Measurements from ENCODE around the gene UMAD1.

Gene UMAD1

GRCh38 chr7:7698930-7699329, 58.4 kb downstream of the UMAD1 start:
- Histone ChIP-seq H3K4me1 (ENCODE audit: insufficient read depth, low read length) (0 out of 2 replicates have a peak, but pooled peaks cover 6% of the 10 kb centered on the region), H3K79me2 (ENCODE audit: insufficient read depth, low read length) (no peaks in the 10 kb centered on the region), H3K27me3 (ENCODE audit: insufficient read depth, low read length, poor library complexity) (no peaks in the 10 kb centered on the region), H3K27ac (ENCODE audit: low read length) (no peak overlapping the region), H3K36me3 (ENCODE audit: insufficient read depth, low read length) (no peaks in the 10 kb centered on the region), H4K20me1 (ENCODE audit: insufficient read depth, low read length) (no peaks in the 10 kb centered on the region), H3K9me3 (ENCODE audit: insufficient read depth, low read length, severe bottlenecking) (no peaks in the 10 kb centered on the region), H3K4me3 (ENCODE audit: low read depth in 1 of 2, low read length in 2 of 2) (no peak overlapping the region), H3K9ac (ENCODE audit: low read depth, low read length) (no peak overlapping the region), H2AFZ (ENCODE audit: low read depth, low read length) (no peak overlapping the region), H3K4me2 (ENCODE audit: insufficient read depth, low read length) (no peak overlapping the region)
- TF ChIP-seq EZH2 (IDR thresholded peaks at IDR 0.05; ENCODE audit: borderline replicate concordance, low read depth, low read length, severe bottlenecking), result no peak
- DNase-seq (no peak), ATAC-seq (ENCODE audit: insufficient read depth, low read depth) (no peak)

- ATAC-seq (ENCODE audit: insufficient read depth, low read depth) (no peak), DNase-seq (no peak)
- Histone ChIP-seq H4K20me1 (ENCODE audit: insufficient read depth, low read length) (no peaks in the 10 kb centered on the region), H2AFZ (ENCODE audit: low read depth, low read length) (no peak overlapping the region), H3K4me1 (ENCODE audit: insufficient read depth, low read length) (0 out of 2 replicates have a peak, but pooled peaks cover 6% of the 10 kb centered on the region), H3K4me3 (ENCODE audit: low read depth in 1 of 2, low read length in 2 of 2) (no peak overlapping the region), H3K9me3 (ENCODE audit: insufficient read depth, low read length, severe bottlenecking) (no peaks in the 10 kb centered on the region), H3K27ac (ENCODE audit: low read length) (no peak overlapping the region), H3K36me3 (ENCODE audit: insufficient read depth, low read length) (no peaks in the 10 kb centered on the region), H3K79me2 (ENCODE audit: insufficient read depth, low read length) (no peaks in the 10 kb centered on the region), H3K27me3 (ENCODE audit: insufficient read depth, low read length, poor library complexity) (no peaks in the 10 kb centered on the region), H3K4me2 (ENCODE audit: insufficient read depth, low read length) (no peak overlapping the region), H3K9ac (ENCODE audit: low read depth, low read length) (no peak overlapping the region)
- TF ChIP-seq CTCF (IDR thresholded peaks at IDR 0.05; ENCODE audit: borderline replicate concordance, extremely low read depth, low read length, poor library complexity, severe bottlenecking) (no peak), EZH2 (IDR thresholded peaks at IDR 0.05; ENCODE audit: borderline replicate concordance, low read depth, low read length, severe bottlenecking) (no peak)
Measured at GRCh38 chr7:7699380-7699779, 58.8 kb downstream of the UMAD1 start.

GRCh38 chr7:7699970-7700369, 59.4 kb downstream of the UMAD1 start:
- H3K27ac ChIP-seq (ENCODE audit: low read length), result no peak overlapping the region
- DNase-seq (no peak), ATAC-seq (ENCODE audit: insufficient read depth, low read depth) (no peak)
- H3K79me2 ChIP-seq (ENCODE audit: insufficient read depth, low read length), result no peaks in the 10 kb centered on the region
- TF ChIP-seq CTCF (IDR thresholded peaks at IDR 0.05; ENCODE audit: borderline replicate concordance, extremely low read depth, low read length, poor library complexity, severe bottlenecking) (no peak), EZH2 (IDR thresholded peaks at IDR 0.05; ENCODE audit: borderline replicate concordance, low read depth, low read length, severe bottlenecking) (no peak)
- no peak overlapping the region for H2AFZ ChIP-seq (ENCODE audit: low read depth, low read length)
- H3K4me1 ChIP-seq (ENCODE audit: insufficient read depth, low read length), result 0 out of 2 replicates have a peak, but pooled peaks cover 6% of the 10 kb centered on the region
- no peak overlapping the region for H3K9ac ChIP-seq (ENCODE audit: low read depth, low read length)
- no peaks in the 10 kb centered on the region for H3K9me3 ChIP-seq (ENCODE audit: insufficient read depth, low read length, severe bottlenecking)
- no peaks in the 10 kb centered on the region for H4K20me1 ChIP-seq (ENCODE audit: insufficient read depth, low read length)
- no peak overlapping the region for H3K4me2 ChIP-seq (ENCODE audit: insufficient read depth, low read length)
- no peaks in the 10 kb centered on the region for H3K27me3 ChIP-seq (ENCODE audit: insufficient read depth, low read length, poor library complexity)
- no peaks in the 10 kb centered on the region for H3K36me3 ChIP-seq (ENCODE audit: insufficient read depth, low read length)
- no peak overlapping the region for H3K4me3 ChIP-seq (ENCODE audit: low read depth in 1 of 2, low read length in 2 of 2)

GRCh38 chr7:7701527-7701926, 61.0 kb downstream of the UMAD1 start:
- H3K4me1 ChIP-seq (ENCODE audit: insufficient read depth, low read length), result peaks cover 7% of the 10 kb centered on the region; the same call in 1 of the 2 replicates
- ATAC-seq (ENCODE audit: insufficient read depth, low read depth) (no peak), DNase-seq (no peak)
- no peak overlapping the region for H3K9ac ChIP-seq (ENCODE audit: low read depth, low read length)
- H3K36me3 ChIP-seq (ENCODE audit: insufficient read depth, low read length), result no peaks in the 10 kb centered on the region
- H4K20me1 ChIP-seq (ENCODE audit: insufficient read depth, low read length), result no peaks in the 10 kb centered on the region
- TF ChIP-seq CTCF (IDR thresholded peaks at IDR 0.05; ENCODE audit: borderline replicate concordance, extremely low read depth, low read length, poor library complexity, severe bottlenecking), result no peak
- no peak for TF ChIP-seq EZH2 (IDR thresholded peaks at IDR 0.05; ENCODE audit: borderline replicate concordance, low read depth, low read length, severe bottlenecking)
- H2AFZ ChIP-seq (ENCODE audit: low read depth, low read length), result no peak overlapping the region
- no peaks in the 10 kb centered on the region for H3K27me3 ChIP-seq (ENCODE audit: insufficient read depth, low read length, poor library complexity)
- H3K27ac ChIP-seq (ENCODE audit: low read length), result no peak overlapping the region
- no peak overlapping the region for H3K4me2 ChIP-seq (ENCODE audit: insufficient read depth, low read length)
- no peak overlapping the region for H3K4me3 ChIP-seq (ENCODE audit: low read depth in 1 of 2, low read length in 2 of 2)
- H3K79me2 ChIP-seq (ENCODE audit: insufficient read depth, low read length), result no peaks in the 10 kb centered on the region
- H3K9me3 ChIP-seq (ENCODE audit: insufficient read depth, low read length, severe bottlenecking), result no peaks in the 10 kb centered on the region

Data from DND-41 (cell line).